Superior temporal gyrus (tissue), 1 donor: Measurements from ENCODE around the gene CARD18.

Source experiments
- DNase-seq: peaks from one replicate; pipeline ENCODE4 v3.0.0-alpha.2; 2016; ENCODE audit errors: extremely low spot score

CARD18 gene

GRCh38 chr11:105139669-105140068, at the start of gene CARD18:
Gene CARD18 (minus strand): TSS chr11:105139769. CDS start chr11:105139726, 43 bp downstream.
- no peak for DNase-seq

- no peak for DNase-seq
Measured at GRCh38 chr11:105183987-105184386, 44.4 kb upstream of the CARD18 start.

- DNase-seq = no peak
Measured at GRCh38 chr11:105183426-105183825, 43.9 kb upstream of the CARD18 start.

- no peak for DNase-seq
Measured at GRCh38 chr11:105181521-105181920, 42.0 kb upstream of the CARD18 start.

- no peak for DNase-seq
Measured at GRCh38 chr11:105181100-105181499, 41.5 kb upstream of the CARD18 start.

GRCh38 chr11:105179542-105180278, 40.1 kb upstream of the CARD18 start:
- DNase-seq = no peak

- no peak for DNase-seq
Measured at GRCh38 chr11:105177658-105178057, 38.1 kb upstream of the CARD18 start.

GRCh38 chr11:105168457-105168856, 28.9 kb upstream of the CARD18 start:
- no peak for DNase-seq

GRCh38 chr11:105167244-105167643, 27.7 kb upstream of the CARD18 start:
- no peak for DNase-seq

GRCh38 chr11:105164208-105164607, 24.6 kb upstream of the CARD18 start:
- DNase-seq = no peak

- no peak for DNase-seq
Measured at GRCh38 chr11:105162506-105162905, 22.9 kb upstream of the CARD18 start.

- no peak for DNase-seq
Measured at GRCh38 chr11:105158436-105158835, 18.9 kb upstream of the CARD18 start.

- DNase-seq = no peak
Measured at GRCh38 chr11:105156720-105157119, 17.2 kb upstream of the CARD18 start.

GRCh38 chr11:105156231-105156630, 16.7 kb upstream of the CARD18 start:
- DNase-seq = no peak

GRCh38 chr11:105155679-105156078, 16.1 kb upstream of the CARD18 start:
- no peak for DNase-seq

- no peak for DNase-seq
Measured at GRCh38 chr11:105153392-105153791, 13.8 kb upstream of the CARD18 start.

GRCh38 chr11:105152560-105152959, 13.0 kb upstream of the CARD18 start:
- DNase-seq = no peak

GRCh38 chr11:105152021-105152512, 12.5 kb upstream of the CARD18 start:
- no peak for DNase-seq

GRCh38 chr11:105149477-105149876, 9.9 kb upstream of the CARD18 start:
- DNase-seq = no peak

GRCh38 chr11:105148241-105148640, 8.7 kb upstream of the CARD18 start:
- no peak for DNase-seq

GRCh38 chr11:105144887-105145286, 5.3 kb upstream of the CARD18 start:
- no peak for DNase-seq

- no peak for DNase-seq
Measured at GRCh38 chr11:105142167-105142566, 2.6 kb upstream of the CARD18 start.

GRCh38 chr11:105137286-105137685, 2.3 kb downstream of the CARD18 start:
- no peak for DNase-seq

- DNase-seq = no peak
Measured at GRCh38 chr11:105135883-105136282, 3.7 kb downstream of the CARD18 start.
